GM12878 (cell line): ENCODE data around the gene AARSD1. TPM values are rescaled to one million over a fixed set of nuclear protein-coding genes. Genes with fewer than 3 reads are reported as not detected.

Experiments
- BHLHE40 ChIP-seq, 2 experiments: fragments of 450-650 bp in 1 of 2; IDR thresholded peaks; 2 replicates each; pipeline ENCODE4 v1.6.1; 2011 to 2017; ENCODE audit warnings: low read depth in 2 of 2, borderline replicate concordance in 1 of 2, improper control_type of control experiment in 1 of 2, low read length in 1 of 2, mild to moderate bottlenecking in 1 of 2
- CHD1 ChIP-seq: IDR thresholded peaks from 2 replicates; pipeline ENCODE4 v1.6.1; 2012; ENCODE audit warnings: low read depth, low read length, improper control_type of control experiment
- CREM ChIP-seq: IDR thresholded peaks from 2 replicates; pipeline ENCODE4 v1.6.1; 2014; ENCODE audit warnings: antibody characterized with exemption, low read depth
- ETV6 ChIP-seq, 2 experiments: fragments of 450-650 bp in 1 of 2; IDR thresholded peaks in 1 of 2; conservative IDR thresholded peaks in 1 of 2; 2 replicates each; pipeline ENCODE4 v1.6.1; 2014; ENCODE audit warnings: antibody characterized with exemption in 1 of 2, borderline replicate concordance in 1 of 2, low read depth in 1 of 2, mild to moderate bottlenecking in 1 of 2, moderate library complexity in 1 of 2
- IRF4 ChIP-seq: IDR thresholded peaks from 2 replicates; pipeline ENCODE4 v1.6.1; 2011; ENCODE audit warnings: low read depth, low read length
- JUNB ChIP-seq: IDR thresholded peaks from 2 replicates; pipeline ENCODE4 v1.6.1; 2016; ENCODE audit warnings: antibody characterized with exemption, mild to moderate bottlenecking
- KLF5 ChIP-seq: fragments of 450-650 bp; IDR thresholded peaks from 2 replicates; pipeline ENCODE4 v1.6.1; 2014; ENCODE audit warnings: mild to moderate bottlenecking; ENCODE audit not compliant: partially characterized antibody
- MEF2A ChIP-seq: IDR thresholded peaks from 2 replicates; pipeline ENCODE4 v1.6.1; 2011; ENCODE audit warnings: low read depth, mild to moderate bottlenecking, low read length, moderate library complexity; ENCODE audit not compliant: insufficient read depth
- NR2F1 ChIP-seq: fragments of 450-650 bp; conservative IDR thresholded peaks from 2 replicates; pipeline ENCODE4 v1.6.1; 2017; ENCODE audit warnings: mild to moderate bottlenecking
- POLR2AphosphoS5 ChIP-seq: IDR thresholded peaks from 2 replicates; pipeline ENCODE4 v1.6.1; 2011; ENCODE audit warnings: mild to moderate bottlenecking, low read length, inconsistent platforms
- RAD21 ChIP-seq: IDR thresholded peaks from 2 replicates; pipeline ENCODE4 v1.6.1; 2011; ENCODE audit warnings: mild to moderate bottlenecking, low read depth, low read length, moderate library complexity; ENCODE audit not compliant: insufficient read depth
- SP1 ChIP-seq: IDR thresholded peaks from one replicate; pipeline ENCODE4 v1.6.1; 2011; ENCODE audit warnings: low read depth, low read length
- SUPT20H ChIP-seq: IDR thresholded peaks from 2 replicates; pipeline ENCODE4 v1.6.1; 2011; ENCODE audit warnings: low read depth, mild to moderate bottlenecking, low read length, moderate library complexity, borderline replicate concordance; ENCODE audit not compliant: control insufficient read depth
- SUZ12 ChIP-seq: fragments of 200-600 bp; sonication (generic); IDR thresholded peaks from one replicate; pipeline ENCODE4 v1.6.1; 2018; ENCODE audit warnings: antibody characterized with exemption, mild to moderate bottlenecking; ENCODE audit not compliant: unreplicated experiment
- TARDBP ChIP-seq: IDR thresholded peaks from 2 replicates; pipeline ENCODE4 v1.6.1; 2016; ENCODE audit warnings: borderline replicate concordance
- TCF3 ChIP-seq: IDR thresholded peaks from 2 replicates; pipeline ENCODE4 v1.6.1; 2012; ENCODE audit warnings: low read depth, mild to moderate bottlenecking, low read length, borderline replicate concordance; ENCODE audit not compliant: insufficient read depth
- WRNIP1 ChIP-seq: IDR thresholded peaks from 2 replicates; pipeline ENCODE4 v1.6.1; 2011; ENCODE audit warnings: low read depth, low read length, improper control_type of control experiment, borderline replicate concordance
- ZBED1 ChIP-seq: IDR thresholded peaks from 2 replicates; pipeline ENCODE4 v1.6.1; 2016; ENCODE audit warnings: borderline replicate concordance
- ZNF24 ChIP-seq: fragments of 450-650 bp; IDR thresholded peaks from 2 replicates; pipeline ENCODE4 v1.6.1; 2017; ENCODE audit warnings: antibody characterized with exemption, mild to moderate bottlenecking
- polyA plus RNA-seq, 11 experiments: library from polyadenylated mRNA; depleted of rRNA in 4 of 11; unstranded in 6 of 11; stranded (reverse) in 5 of 11; fragments of >200 nt; fragmentation: Nextera tagmentation in 4 of 11; fragmentation: Illumina TruSeq in 1 of 11; extraction: Ambion mirVana in 4 of 11; extraction: Trizol in 1 of 11; gene quantifications; 1 replicate in 1 of 11; 2 replicates in 10 of 11; pipeline versions ENCODE4 v1.2.1 to v1.2.3, GENCODE V29; 2011 to 2016; ENCODE audit warnings: inconsistent platforms in 2 of 11, missing spikeins in 2 of 11, low read depth in 1 of 11
- total RNA-seq, 4 experiments: library from RNA; depleted of rRNA in 3 of 4; stranded (reverse); fragments of >200 nt in 3 of 4; fragmentation: Illumina TruSeq in 1 of 4; extraction: Trizol in 1 of 4; gene quantifications; 2 replicates each; pipeline versions ENCODE4 v1.2.1 to v1.2.3, GENCODE V29; 2013 to 2021
- TF ChIP-seq, protein P1 (sequence below): fragments of 450-650 bp; formaldehyde crosslinking; IDR thresholded peaks from 2 replicates; pipeline ENCODE4 v1.4.0; 2020; ENCODE audit warnings: mild to moderate bottlenecking, moderate library complexity
- TF ChIP-seq, protein P2 (sequence below): IDR thresholded peaks from 2 replicates; pipeline ENCODE4 v1.6.1; 2012; ENCODE audit warnings: low read depth, low read length, improper control_type of control experiment
- TF ChIP-seq, protein P3 (sequence below): fragments of 450-650 bp; conservative IDR thresholded peaks from 2 replicates; pipeline ENCODE4 v1.6.1; 2017; ENCODE audit warnings: mild to moderate bottlenecking, moderate library complexity

AARSD1 gene
- total and polyA plus RNA-seq, 10 of the 15 experiments (the other 5 are each of a cell fraction or from before 2014, with no cell fraction given): 32.2 to 86.2 (median 52.8) TPM

DNA sequence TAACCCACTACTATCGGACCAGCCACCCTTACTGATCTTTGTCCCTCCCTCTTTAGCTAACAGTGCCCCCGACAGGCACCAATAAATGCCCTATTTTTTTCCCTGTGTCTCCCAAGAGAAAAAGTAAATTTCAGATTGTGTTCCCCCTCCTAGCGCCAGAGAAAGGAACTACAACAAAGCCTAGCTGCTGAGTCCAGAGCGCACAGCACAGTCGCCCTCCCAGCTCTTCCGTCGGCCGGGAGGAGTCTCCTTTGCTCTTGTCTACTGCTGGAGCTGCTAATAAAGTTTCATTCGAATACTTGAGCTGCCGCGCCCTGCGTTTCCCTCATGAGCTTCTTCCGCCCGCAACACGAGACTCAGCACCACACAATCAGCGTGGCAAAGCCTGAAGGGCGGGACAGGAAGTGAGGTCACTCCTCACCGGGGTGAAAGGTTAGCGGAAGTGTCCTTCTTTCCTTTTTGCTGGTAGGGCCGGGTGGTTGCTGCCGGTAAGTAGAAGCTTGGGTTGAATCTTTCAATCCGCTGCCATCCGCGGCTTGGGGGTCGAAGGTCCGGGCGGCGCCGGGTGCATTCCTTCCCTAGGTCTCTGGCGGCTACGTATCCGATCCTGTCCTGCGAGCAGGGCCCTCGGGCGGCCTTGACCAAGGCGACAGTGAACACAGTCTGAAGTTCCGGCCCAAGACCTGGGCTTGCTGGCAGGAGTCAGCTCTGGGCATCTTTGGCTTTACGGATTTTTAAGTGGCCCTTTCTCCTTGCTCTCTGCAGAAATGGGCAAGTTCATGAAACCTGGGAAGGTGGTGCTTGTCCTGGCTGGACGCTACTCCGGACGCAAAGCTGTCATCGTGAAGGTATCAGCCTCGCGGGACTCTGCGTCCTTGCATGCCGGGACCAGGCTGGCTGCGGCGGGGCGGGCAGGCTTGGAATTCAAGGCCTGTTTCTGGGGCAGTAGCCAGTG is 34.0 kb upstream of the AARSD1 start, which contains the start of gene RPL27 (continued):
- TF ChIP-seq BHLHE40 (IDR thresholded peaks at IDR 0.05; ENCODE audit: borderline replicate concordance in 1 of 2, low read depth in 2 of 2, low read length in 1 of 2) (peak; percentile 97 to 98), CHD1 (no peak), IRF4 (peak; percentile 33; the same call in 1 of the 2 replicates), WRNIP1 (no peak; the same call in 1 of the 2 replicates), ETV6 (conservative IDR thresholded peaks at IDR 0.05 in 1 of 2, IDR thresholded peaks at IDR 0.05 in 1 of 2; ENCODE audit: borderline replicate concordance in 1 of 2, low read depth in 1 of 2) (peak in 1 of 2 experiments; percentile 67; a peak in 1 of 4 replicates), RAD21 (peak; percentile 60), JUNB (no peak; the same call in 1 of the 2 replicates), SP1 (peak; percentile 66), ZBED1 (peak; percentile 46), SUZ12 (no peak), TCF3 (no peak), TARDBP (peak; percentile 100), MEF2A (peak; percentile 69; the same call in 1 of the 2 replicates), SUPT20H (no peak), CREM (peak; percentile 97), KLF5 (peak; percentile 91), POLR2AphosphoS5 (peak; percentile 99), NR2F1 (peak; percentile 97), ZNF24 (no peak; the same call in 1 of the 2 replicates)
- TF ChIP-seq, protein P1, sequence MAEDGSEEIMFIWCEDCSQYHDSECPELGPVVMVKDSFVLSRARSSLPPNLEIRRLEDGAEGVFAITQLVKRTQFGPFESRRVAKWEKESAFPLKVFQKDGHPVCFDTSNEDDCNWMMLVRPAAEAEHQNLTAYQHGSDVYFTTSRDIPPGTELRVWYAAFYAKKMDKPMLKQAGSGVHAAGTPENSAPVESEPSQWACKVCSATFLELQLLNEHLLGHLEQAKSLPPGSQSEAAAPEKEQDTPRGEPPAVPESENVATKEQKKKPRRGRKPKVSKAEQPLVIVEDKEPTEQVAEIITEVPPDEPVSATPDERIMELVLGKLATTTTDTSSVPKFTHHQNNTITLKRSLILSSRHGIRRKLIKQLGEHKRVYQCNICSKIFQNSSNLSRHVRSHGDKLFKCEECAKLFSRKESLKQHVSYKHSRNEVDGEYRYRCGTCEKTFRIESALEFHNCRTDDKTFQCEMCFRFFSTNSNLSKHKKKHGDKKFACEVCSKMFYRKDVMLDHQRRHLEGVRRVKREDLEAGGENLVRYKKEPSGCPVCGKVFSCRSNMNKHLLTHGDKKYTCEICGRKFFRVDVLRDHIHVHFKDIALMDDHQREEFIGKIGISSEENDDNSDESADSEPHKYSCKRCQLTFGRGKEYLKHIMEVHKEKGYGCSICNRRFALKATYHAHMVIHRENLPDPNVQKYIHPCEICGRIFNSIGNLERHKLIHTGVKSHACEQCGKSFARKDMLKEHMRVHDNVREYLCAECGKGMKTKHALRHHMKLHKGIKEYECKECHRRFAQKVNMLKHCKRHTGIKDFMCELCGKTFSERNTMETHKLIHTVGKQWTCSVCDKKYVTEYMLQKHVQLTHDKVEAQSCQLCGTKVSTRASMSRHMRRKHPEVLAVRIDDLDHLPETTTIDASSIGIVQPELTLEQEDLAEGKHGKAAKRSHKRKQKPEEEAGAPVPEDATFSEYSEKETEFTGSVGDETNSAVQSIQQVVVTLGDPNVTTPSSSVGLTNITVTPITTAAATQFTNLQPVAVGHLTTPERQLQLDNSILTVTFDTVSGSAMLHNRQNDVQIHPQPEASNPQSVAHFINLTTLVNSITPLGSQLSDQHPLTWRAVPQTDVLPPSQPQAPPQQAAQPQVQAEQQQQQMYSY: no peak
- TF ChIP-seq, protein P2, sequence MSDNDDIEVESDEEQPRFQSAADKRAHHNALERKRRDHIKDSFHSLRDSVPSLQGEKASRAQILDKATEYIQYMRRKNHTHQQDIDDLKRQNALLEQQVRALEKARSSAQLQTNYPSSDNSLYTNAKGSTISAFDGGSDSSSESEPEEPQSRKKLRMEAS: peak; percentile 96
- TF ChIP-seq, protein P3, sequence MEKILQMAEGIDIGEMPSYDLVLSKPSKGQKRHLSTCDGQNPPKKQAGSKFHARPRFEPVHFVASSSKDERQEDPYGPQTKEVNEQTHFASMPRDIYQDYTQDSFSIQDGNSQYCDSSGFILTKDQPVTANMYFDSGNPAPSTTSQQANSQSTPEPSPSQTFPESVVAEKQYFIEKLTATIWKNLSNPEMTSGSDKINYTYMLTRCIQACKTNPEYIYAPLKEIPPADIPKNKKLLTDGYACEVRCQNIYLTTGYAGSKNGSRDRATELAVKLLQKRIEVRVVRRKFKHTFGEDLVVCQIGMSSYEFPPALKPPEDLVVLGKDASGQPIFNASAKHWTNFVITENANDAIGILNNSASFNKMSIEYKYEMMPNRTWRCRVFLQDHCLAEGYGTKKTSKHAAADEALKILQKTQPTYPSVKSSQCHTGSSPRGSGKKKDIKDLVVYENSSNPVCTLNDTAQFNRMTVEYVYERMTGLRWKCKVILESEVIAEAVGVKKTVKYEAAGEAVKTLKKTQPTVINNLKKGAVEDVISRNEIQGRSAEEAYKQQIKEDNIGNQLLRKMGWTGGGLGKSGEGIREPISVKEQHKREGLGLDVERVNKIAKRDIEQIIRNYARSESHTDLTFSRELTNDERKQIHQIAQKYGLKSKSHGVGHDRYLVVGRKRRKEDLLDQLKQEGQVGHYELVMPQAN: peak; percentile 92; the same call in 1 of the 2 replicates
